Epithelial cell of proximal tubule (primary cell): ENCODE measurements around the gene DALRD3. TPM values are rescaled to one million over a fixed set of nuclear protein-coding genes. Genes with fewer than 3 reads are reported as not detected.

Experiments
- DNase-seq: peaks from one replicate; pipeline ENCODE4 v3.0.0-alpha.2; 2011; ENCODE audit warnings: low read depth
- H3K4me3 ChIP-seq: 2 replicates; pipeline ENCODE4 v1.5.1; 2011; ENCODE audit warnings: low read depth, mild to moderate bottlenecking, low read length
- CTCF ChIP-seq: conservative IDR thresholded peaks from 2 replicates; pipeline ENCODE4 v1.5.1; 2012; ENCODE audit warnings: low read depth, mild to moderate bottlenecking, low read length
- total RNA-seq: library from RNA; depleted of rRNA; stranded (reverse); fragments of >200 nt; gene quantifications from 2 replicates; pipeline ENCODE4 v1.2.3, GENCODE V29; 2015

DALRD3 gene
- total RNA-seq, 1 donor from 2014 or later: 64.3 TPM

- TF ChIP-seq CTCF: peak; percentile 78
- peak; percentile 52 for DNase-seq
- peak within 1 kb of the TSS; percentile 92 for H3K4me3 ChIP-seq
Measured at GRCh38 chr3:49021813-49022687, 3.7 kb upstream of the DALRD3 start, which contains the start of gene NDUFAF3. Gene NDUFAF3 (plus strand): TSS chr3:49022121. CDS start chr3:49022145, 24 bp downstream.

DNA sequence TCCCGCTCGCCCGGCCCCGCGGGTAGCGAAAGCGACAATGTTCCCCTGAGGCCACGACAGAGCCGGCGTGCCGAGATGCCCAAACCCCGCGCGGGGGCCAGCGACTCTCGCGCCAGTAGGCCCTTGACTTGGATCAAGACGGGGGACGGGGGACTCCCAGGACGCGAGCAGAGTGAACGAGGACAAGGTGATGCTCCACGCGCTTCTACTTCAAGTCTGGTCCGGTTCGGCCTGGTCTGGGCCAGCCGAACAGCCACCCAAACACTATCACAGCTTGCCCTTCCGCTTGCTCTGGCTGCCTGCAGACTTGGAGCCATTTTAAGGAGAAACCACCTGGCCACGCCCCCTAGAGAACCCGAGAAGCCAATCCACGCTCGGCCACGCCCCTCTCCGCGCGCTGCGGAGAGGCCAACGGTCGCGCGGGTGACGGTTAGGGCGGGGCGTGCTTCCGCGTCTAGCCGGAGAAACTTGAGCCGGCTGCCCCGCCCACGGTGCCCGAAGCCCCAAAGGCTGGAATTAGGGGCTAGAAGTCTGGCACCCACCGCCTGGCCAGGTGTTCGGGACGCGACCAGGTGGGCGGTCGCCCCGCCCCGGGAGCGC, 2.9 kb upstream of the DALRD3 start:
- DNase-seq: peak; percentile 72
- peak overlapping the region; percentile 92 for H3K4me3 ChIP-seq
- TF ChIP-seq CTCF: no peak

- TF ChIP-seq CTCF: no peak
- no peak for DNase-seq
Measured at GRCh38 chr3:49020330-49021212, 2.2 kb upstream of the DALRD3 start.

DNA sequence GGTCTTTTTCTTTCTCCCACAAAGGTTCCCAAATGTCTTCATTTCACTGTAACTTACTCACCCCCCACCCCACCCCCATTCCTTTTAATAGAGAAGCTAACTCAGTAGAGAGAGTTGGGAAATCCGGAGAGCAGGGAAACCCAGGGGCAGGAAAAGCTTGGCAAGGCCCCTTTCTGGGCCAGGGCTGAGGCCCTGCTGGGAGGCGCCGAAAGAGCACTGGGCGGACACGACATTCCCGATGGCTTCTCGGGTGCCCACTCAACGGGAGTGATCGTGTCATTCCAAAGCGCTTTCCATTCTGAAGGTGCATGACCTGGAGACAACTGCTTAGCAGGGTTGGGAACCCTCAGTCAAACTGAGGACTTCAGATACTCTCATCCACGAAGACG, 1.6 kb upstream of the DALRD3 start:
- TF ChIP-seq CTCF: no peak
- peak overlapping the region; percentile 92 for H3K4me3 ChIP-seq
- no peak for DNase-seq

More at GRCh38 chr3:49020330-49021212, 2.2 kb upstream of the DALRD3 start:
- H3K4me3 ChIP-seq: peak overlapping the region; percentile 92

- no peak for TF ChIP-seq CTCF
Measured at GRCh38 chr3:49018707-49019006, 277 bp upstream of the DALRD3 start.

DNA sequence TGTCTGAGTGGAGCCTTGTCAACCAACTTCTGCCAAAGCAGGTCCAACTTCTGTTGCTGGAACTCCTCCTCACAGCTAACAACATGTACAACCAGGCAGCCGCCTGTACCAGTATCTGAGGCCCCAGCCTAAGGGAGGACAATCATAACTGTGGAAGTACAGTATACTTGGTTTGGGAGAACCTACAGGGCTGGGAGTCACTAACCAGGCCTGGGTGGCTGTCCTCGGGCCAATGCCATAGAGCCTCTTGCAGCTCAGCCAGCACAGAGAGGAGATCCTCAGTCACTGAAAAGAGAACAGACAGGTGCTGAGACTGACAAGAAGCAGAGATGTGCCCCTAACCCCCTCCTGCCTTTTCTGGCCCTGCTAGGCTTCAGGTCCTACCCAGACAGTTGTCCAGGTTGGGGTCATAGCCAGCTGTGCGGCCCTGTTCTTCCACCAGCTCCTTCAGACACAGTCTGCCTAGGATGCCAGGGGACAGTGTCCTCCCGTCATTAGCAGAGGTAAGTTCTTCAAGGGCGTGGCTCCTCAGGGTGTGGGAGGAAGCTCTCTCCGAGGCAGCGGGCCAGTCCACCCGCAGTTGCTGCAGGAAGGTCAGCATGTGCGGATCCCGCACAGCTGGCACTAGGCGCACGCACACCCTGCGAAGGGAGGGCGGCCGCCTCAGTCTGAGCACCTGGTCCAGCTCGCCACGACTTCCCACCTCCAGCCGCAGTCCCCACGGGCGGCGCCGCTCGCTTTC, 980 bp downstream of the DALRD3 start:
- TF ChIP-seq CTCF: no peak
- H3K4me3 ChIP-seq: peak overlapping the region; percentile 89
- DNase-seq: no peak

More at GRCh38 chr3:49018707-49019006, 277 bp upstream of the DALRD3 start:
- peak overlapping the region; percentile 89 for H3K4me3 ChIP-seq
- DNase-seq: no peak
